ENCODE data around the gene DCST2.

Gene DCST2

DNA sequence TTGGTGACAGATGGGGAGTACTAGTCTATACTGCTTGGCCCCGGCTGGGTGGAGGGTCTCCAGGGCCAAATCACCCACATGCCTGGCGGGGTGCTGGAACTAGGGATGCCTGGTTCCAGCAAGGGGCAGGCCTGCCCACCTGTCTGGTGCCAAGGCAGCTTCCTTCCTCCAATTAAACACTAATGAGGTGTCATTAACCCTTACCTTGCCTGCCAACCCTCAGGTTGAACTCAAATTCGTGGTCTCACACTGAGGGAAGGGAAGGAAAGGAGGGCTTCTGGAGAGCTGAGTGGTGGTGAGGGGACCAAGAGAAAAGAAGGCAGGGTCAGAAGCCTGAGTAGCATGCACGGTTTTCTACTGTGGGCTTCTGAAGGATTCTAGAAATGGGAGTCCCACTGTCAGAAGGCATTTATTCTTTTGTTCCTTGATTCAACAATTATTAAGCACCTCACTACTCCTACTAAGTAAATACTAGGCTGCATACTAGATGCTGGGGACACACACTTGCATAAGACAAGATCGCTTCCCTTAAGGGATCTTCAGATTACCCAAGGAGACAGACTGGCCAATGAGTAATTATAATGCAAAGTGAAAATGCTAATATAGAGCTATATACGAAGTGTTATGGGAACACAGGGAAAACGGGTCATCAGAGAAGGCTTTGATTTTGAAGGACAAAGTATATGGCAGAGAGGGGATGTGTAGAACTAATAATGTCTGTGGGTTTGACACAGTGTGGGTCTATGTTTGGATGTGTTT is 39.1 kb upstream of the DCST2 start:
- TF ChIP-seq FOXP2 (optimal IDR thresholded peaks at IDR 0.05; ENCODE audit: borderline replicate concordance, extremely low read depth, extremely low read length, insufficient read depth) (no peak), POLR2AphosphoS5 (IDR thresholded peaks at IDR 0.05; ENCODE audit: low read depth, low read length) (no peak), SIN3A (IDR thresholded peaks at IDR 0.05; ENCODE audit: borderline replicate concordance, insufficient read depth, low read length) (no peak), TAF1 (IDR thresholded peaks at IDR 0.05; ENCODE audit: borderline replicate concordance, insufficient read depth, low read length) (no peak)
- TF ChIP-seq, protein P1, sequence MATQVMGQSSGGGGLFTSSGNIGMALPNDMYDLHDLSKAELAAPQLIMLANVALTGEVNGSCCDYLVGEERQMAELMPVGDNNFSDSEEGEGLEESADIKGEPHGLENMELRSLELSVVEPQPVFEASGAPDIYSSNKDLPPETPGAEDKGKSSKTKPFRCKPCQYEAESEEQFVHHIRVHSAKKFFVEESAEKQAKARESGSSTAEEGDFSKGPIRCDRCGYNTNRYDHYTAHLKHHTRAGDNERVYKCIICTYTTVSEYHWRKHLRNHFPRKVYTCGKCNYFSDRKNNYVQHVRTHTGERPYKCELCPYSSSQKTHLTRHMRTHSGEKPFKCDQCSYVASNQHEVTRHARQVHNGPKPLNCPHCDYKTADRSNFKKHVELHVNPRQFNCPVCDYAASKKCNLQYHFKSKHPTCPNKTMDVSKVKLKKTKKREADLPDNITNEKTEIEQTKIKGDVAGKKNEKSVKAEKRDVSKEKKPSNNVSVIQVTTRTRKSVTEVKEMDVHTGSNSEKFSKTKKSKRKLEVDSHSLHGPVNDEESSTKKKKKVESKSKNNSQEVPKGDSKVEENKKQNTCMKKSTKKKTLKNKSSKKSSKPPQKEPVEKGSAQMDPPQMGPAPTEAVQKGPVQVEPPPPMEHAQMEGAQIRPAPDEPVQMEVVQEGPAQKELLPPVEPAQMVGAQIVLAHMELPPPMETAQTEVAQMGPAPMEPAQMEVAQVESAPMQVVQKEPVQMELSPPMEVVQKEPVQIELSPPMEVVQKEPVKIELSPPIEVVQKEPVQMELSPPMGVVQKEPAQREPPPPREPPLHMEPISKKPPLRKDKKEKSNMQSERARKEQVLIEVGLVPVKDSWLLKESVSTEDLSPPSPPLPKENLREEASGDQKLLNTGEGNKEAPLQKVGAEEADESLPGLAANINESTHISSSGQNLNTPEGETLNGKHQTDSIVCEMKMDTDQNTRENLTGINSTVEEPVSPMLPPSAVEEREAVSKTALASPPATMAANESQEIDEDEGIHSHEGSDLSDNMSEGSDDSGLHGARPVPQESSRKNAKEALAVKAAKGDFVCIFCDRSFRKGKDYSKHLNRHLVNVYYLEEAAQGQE (IDR thresholded peaks at IDR 0.05; ENCODE audit: insufficient read depth in 1 of 2, low read depth in 2 of 2, low read length in 2 of 2), result no peak

DNA sequence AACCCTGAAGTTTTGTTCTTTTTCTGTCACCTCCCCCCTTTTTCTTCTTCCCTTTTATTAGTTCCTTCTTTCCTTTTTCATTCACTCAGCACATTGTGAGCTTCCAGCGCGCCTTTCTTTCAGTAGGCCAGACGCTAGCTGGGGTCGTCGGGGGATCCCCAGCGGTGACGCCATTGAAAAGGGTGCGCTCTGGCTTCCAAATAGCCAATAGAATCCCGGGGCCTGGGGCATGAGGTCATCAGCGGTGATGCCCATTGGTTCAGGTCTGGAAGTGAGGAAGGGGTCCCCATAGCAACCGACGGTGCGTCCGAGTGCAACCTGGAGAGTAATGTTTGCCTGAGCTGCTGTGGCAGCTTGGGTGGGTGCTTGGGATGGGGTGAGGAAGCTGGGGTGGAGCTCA is 38.1 kb upstream of the DCST2 start:
- TF ChIP-seq POLR2AphosphoS5 (IDR thresholded peaks at IDR 0.05; ENCODE audit: low read depth, low read length) (no peak), SIN3A (IDR thresholded peaks at IDR 0.05; ENCODE audit: borderline replicate concordance, insufficient read depth, low read length) (no peak), FOXP2 (optimal IDR thresholded peaks at IDR 0.05; ENCODE audit: borderline replicate concordance, extremely low read depth, extremely low read length, insufficient read depth) (no peak), TAF1 (IDR thresholded peaks at IDR 0.05; ENCODE audit: borderline replicate concordance, insufficient read depth, low read length) (no peak)
- TF ChIP-seq, protein P1 (IDR thresholded peaks at IDR 0.05; ENCODE audit: insufficient read depth in 1 of 2, low read depth in 2 of 2, low read length in 2 of 2), result no peak

DNA sequence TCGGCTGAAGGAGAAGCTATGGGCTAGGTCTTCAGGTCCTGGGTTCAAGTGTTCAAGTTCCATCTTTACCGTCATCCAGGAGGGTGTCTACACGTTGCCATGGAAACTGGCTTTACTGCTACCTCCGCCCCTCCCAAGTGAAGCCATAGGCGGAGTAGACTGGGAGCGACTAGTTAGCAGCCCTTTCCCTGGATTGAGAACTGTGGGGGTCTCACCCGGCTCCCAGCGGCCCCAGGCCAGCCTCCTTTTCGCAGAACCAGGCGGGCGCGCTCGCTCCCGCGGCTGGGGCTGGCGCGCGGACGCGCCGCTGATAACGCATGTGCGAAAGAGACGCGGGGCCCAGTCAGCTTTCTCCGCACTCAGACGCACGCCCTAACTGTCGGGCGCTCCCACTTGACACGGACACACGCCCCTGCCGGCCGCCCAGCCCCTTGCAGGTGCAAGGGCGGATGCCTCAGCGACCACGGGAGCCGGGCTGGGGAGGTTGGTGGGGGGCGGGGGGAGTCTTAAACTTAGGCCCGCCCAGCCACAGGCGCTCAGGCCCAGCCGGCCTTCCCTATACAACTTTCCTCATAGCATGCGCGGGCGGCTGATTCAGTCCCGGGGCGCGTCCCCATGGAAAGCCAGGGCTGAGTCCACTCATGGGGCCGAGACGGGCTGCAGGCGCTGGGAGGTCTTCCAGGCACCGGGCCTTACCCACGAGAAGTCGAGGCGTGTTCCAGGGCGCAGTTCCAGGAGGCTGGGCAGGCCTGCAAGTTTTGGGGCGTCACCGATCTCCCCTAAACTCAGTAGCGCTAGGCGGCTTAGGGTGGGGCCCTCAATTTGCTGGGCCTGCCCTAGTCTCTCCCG is 37.4 kb upstream of the DCST2 start:
- TF ChIP-seq FOXP2 (optimal IDR thresholded peaks at IDR 0.05; ENCODE audit: borderline replicate concordance, extremely low read depth, extremely low read length, insufficient read depth) (no peak), TAF1 (IDR thresholded peaks at IDR 0.05; ENCODE audit: borderline replicate concordance, insufficient read depth, low read length) (no peak), SIN3A (IDR thresholded peaks at IDR 0.05; ENCODE audit: borderline replicate concordance, insufficient read depth, low read length) (no peak), POLR2AphosphoS5 (IDR thresholded peaks at IDR 0.05; ENCODE audit: low read depth, low read length) (no peak)
- TF ChIP-seq, protein P1 (IDR thresholded peaks at IDR 0.05; ENCODE audit: insufficient read depth in 1 of 2, low read depth in 2 of 2, low read length in 2 of 2), result no peak

DNA sequence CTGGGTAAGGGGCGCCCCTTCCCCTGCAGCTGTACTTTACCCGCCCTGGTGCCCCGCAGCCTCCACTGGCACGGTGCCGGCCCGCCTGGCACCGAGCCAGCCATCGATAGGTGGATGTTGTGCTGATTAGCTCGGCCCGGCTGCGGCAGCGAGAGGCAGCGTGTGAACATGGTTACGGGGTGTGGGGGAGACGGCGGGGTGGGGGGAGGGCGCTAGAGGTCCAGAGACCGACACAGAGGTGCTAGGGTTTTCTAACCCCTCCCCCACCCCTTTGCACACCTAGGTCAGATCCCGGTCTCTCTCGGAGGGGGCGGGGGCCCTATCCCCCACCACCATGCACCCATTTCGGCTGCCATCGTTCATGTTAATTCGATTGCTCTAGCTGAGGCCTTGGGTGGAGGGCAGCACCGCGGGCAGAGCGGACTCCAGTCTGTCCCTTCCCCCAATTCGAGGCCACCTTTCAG is 36.6 kb upstream of the DCST2 start:
- TF ChIP-seq POLR2AphosphoS5 (IDR thresholded peaks at IDR 0.05; ENCODE audit: low read depth, low read length) (no peak), SIN3A (IDR thresholded peaks at IDR 0.05; ENCODE audit: borderline replicate concordance, insufficient read depth, low read length) (no peak), TAF1 (IDR thresholded peaks at IDR 0.05; ENCODE audit: borderline replicate concordance, insufficient read depth, low read length) (no peak), FOXP2 (optimal IDR thresholded peaks at IDR 0.05; ENCODE audit: borderline replicate concordance, extremely low read depth, extremely low read length, insufficient read depth) (no peak)
- TF ChIP-seq, protein P1 (IDR thresholded peaks at IDR 0.05; ENCODE audit: insufficient read depth in 1 of 2, low read depth in 2 of 2, low read length in 2 of 2), result no peak

All from PFSK-1 (cell line).